Esophagus squamous epithelium (tissue), 4 donors: Measurements from ENCODE around the gene MAGI1.

ENCODE experiments used
- CTCF ChIP-seq, 6 experiments: fragments of 450-650 bp in 4 of 6; fragments of 200-600 bp in 2 of 6; sonication (generic) in 2 of 6; IDR thresholded peaks; one replicate each; pipeline ENCODE4 v1.5.1; 2016 to 2019; ENCODE audit warnings: antibody characterized with exemption in 6 of 6, mild to moderate bottlenecking in 4 of 6, moderate library complexity in 4 of 6
- POLR2A ChIP-seq, 4 donors: fragments of 450-650 bp; IDR thresholded peaks; one replicate each; pipeline ENCODE4 v1.6.1; 2017; ENCODE audit warnings: antibody characterized with exemption in 4 of 4, mild to moderate bottlenecking in 4 of 4, moderate library complexity in 3 of 4

- TF ChIP-seq CTCF (IDR thresholded peaks at IDR 0.05) (no peak), POLR2A (IDR thresholded peaks at IDR 0.05) (no peak)
These were observed 154.6 kb downstream of the MAGI1 start for GRCh38 chr3:65884071-65884470.
